Left lung (tissue), 10 donors: Measurements from ENCODE around the gene BATF3. TPM values are rescaled to one million over a fixed set of nuclear protein-coding genes. Genes with fewer than 3 reads are reported as not detected.
"Not testable (repeated sequence)": the region's sequence is repeated elsewhere in the genome, so short reads cannot be mapped to it uniquely, and the experiment has no call there.

Experiments
- ATAC-seq: fragments of 200-7000 bp; cut with Tn5 transposase; one replicate; pipeline ENCODE4 v1.9.1; 2020; ENCODE audit warnings: moderate library complexity
- DNase-seq, 4 donors: peaks; one replicate each; pipeline ENCODE4 v3.0.0-alpha.2; 2013 to 2020
- H3K27ac ChIP-seq, 2 donors: fragments of 200-600 bp; sonication (generic) in 1 of 2; one replicate each; pipeline versions ENCODE4 v1.5.0 to v1.8.0; 2020 to 2021
- H3K27me3 ChIP-seq, 2 donors: fragments of 200-600 bp; sonication (generic) in 1 of 2; one replicate each; pipeline versions ENCODE4 v1.5.0 to v1.8.0; 2020 to 2021
- H3K36me3 ChIP-seq, 2 donors: fragments of 200-600 bp; sonication (generic) in 1 of 2; one replicate each; pipeline versions ENCODE4 v1.5.0 to v1.8.0; 2020 to 2021
- H3K4me1 ChIP-seq, 2 donors: fragments of 200-600 bp; one replicate each; pipeline ENCODE4 v1.8.0; 2021
- H3K4me3 ChIP-seq, 2 donors: fragments of 200-600 bp; sonication (generic) in 1 of 2; one replicate each; pipeline versions ENCODE4 v1.5.0 to v1.8.0; 2020 to 2021; ENCODE audit warnings: mild to moderate bottlenecking in 1 of 2
- H3K9me3 ChIP-seq, 2 donors: fragments of 200-600 bp; sonication (generic) in 1 of 2; one replicate each; pipeline versions ENCODE4 v1.5.0 to v1.8.0; 2020 to 2021
- CTCF ChIP-seq, 2 donors: fragments of 200-600 bp; sonication (generic) in 1 of 2; IDR thresholded peaks; one replicate each; pipeline versions ENCODE4 v1.5.0 to v1.8.0; 2021; ENCODE audit warnings: antibody characterized with exemption in 2 of 2
- intact Hi-C, 2 donors: fragments of 100-400 bp; cut with DNase I; formaldehyde crosslinking; loops; one replicate each; pipeline versions ENCODE4 v1.11.2 to v1.14.2; 2022
- polyA plus RNA-seq, 6 donors: library from polyadenylated mRNA; unstranded; fragments of 120-200 nt; gene quantifications; one replicate each; pipeline ENCODE4 v1.2.1, GENCODE V29; 2013; ENCODE audit not compliant: insufficient read length in 6 of 6
- total RNA-seq, 2 donors: library from RNA; stranded (reverse); fragmentation: NEBNext Ultra II Directional; extraction: Animal tissue kit (Norgen Biotek cat#: 25700); gene quantifications; one replicate each; pipeline ENCODE4 v1.2.1, GENCODE V29; 2021
- donor health status: DM: no; HTN: yes; CAD: no.
- donor health status: DM: no; HTN: no; CAD: no.

BATF3 gene
- total and polyA plus RNA-seq, 8 donors, result 1.3 to 9.0 (median 2.6) TPM

- no peaks in the 10 kb centered on the region for H3K27me3 ChIP-seq
- ATAC-seq (no peak), DNase-seq (no peak)
- no peak overlapping the region for H3K27ac ChIP-seq
- peaks cover 8 to 50% of the 10 kb centered on the region in 2 donors for H3K4me1 ChIP-seq
- intact Hi-C loops, result loop anchor here in 1 of 2 donors (5.0 kb wide), 1 partner anchor 118 kb away; no protein-coding TSS in a partner anchor
- no peaks in the 10 kb centered on the region for H3K9me3 ChIP-seq
- H3K36me3 ChIP-seq, result no peaks in the 10 kb centered on the region
- no peak overlapping the region for H3K4me3 ChIP-seq
- no peak for TF ChIP-seq CTCF (IDR thresholded peaks at IDR 0.05)
These were observed 35.0 kb downstream of the BATF3 start for GRCh38 chr1:212664409-212665199.

GRCh38 chr1:212658250-212658649 lies 41.4 kb downstream of the BATF3 start:
- H3K27ac ChIP-seq, H3K4me1 ChIP-seq, DNase-seq, H3K27me3 ChIP-seq, H3K9me3 ChIP-seq, intact Hi-C loops, H3K36me3 ChIP-seq, H3K4me3 ChIP-seq, ATAC-seq: not testable (repeated sequence)

GRCh38 chr1:212656730-212657129 lies 42.9 kb downstream of the BATF3 start:
- DNase-seq (no peak), ATAC-seq (no peak)
- no peaks in the 10 kb centered on the region for H3K4me1 ChIP-seq
- TF ChIP-seq CTCF (IDR thresholded peaks at IDR 0.05), result no peak
- no peaks in the 10 kb centered on the region for H3K9me3 ChIP-seq
- intact Hi-C loops, result no loop called here
- H3K36me3 ChIP-seq, result no peaks in the 10 kb centered on the region
- no peak overlapping the region for H3K4me3 ChIP-seq
- no peak overlapping the region for H3K27ac ChIP-seq
- no peaks in the 10 kb centered on the region for H3K27me3 ChIP-seq

- Histone ChIP-seq H3K27ac (no peak overlapping the region), H3K36me3 (no peaks in the 10 kb centered on the region), H3K9me3 (no peaks in the 10 kb centered on the region), H3K4me1 (no peaks in the 10 kb centered on the region), H3K4me3 (no peak overlapping the region), H3K27me3 (no peaks in the 10 kb centered on the region)
- ATAC-seq (no peak), DNase-seq (no peak)
- intact Hi-C loops, result no loop called here
- no peak for TF ChIP-seq CTCF (IDR thresholded peaks at IDR 0.05)
These were observed 43.8 kb downstream of the BATF3 start for GRCh38 chr1:212655668-212656440.

GRCh38 chr1:212652609-212653008 lies 47.0 kb downstream of the BATF3 start:
- ATAC-seq (no peak), DNase-seq (no peak)
- Histone ChIP-seq H3K9me3 (no peaks in the 10 kb centered on the region), H3K4me3 (no peak overlapping the region), H3K27ac (no peak overlapping the region), H3K36me3 (no peaks in the 10 kb centered on the region), H3K27me3 (no peaks in the 10 kb centered on the region), H3K4me1 (no peaks in the 10 kb centered on the region)
- no peak for TF ChIP-seq CTCF (IDR thresholded peaks at IDR 0.05)
- intact Hi-C loops, result no loop called here
